ENCODE results near the gene PLA2G2C.
"Not testable (repeated sequence)": the region's sequence is repeated elsewhere in the genome, so short reads cannot be mapped to it uniquely, and the experiment has no call there.

The PLA2G2C gene

DNA sequence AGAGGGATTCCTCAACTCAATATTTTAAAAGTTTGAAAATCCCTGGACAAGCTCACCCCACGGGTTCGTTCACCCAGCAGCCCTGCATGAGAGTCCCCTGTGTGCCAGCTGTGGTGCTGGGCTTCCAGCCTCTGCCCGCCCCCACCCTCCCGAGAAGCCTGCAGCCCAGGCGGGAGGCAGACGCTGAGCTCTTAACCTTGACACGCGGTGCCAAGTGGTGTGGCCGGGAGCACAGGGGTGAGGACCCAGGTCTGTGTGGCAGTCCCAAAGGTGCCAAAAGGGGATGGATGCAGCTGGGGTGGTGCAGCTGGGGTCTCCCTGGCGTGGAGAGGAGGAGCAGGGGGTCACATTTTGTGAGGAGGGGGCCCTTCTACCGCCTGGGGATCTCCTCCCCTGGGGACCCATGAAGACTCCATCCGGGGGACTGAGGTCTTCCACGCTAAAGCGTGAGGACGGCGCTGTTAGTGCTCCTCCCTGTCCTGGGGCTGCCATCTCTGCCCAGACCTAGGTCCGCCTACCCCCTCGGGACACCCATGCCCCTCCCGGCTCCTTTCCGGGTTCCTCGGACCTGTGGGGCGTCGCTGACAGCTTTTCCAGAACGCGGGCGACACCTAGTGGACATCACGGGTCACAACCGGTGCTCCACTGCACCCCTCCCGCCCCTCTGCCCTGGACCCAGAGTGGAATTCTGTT, 34.3 kb downstream of the PLA2G2C start:
- peak; percentile 87 for DNase-seq (ENCODE audit: low spot score)

DNA sequence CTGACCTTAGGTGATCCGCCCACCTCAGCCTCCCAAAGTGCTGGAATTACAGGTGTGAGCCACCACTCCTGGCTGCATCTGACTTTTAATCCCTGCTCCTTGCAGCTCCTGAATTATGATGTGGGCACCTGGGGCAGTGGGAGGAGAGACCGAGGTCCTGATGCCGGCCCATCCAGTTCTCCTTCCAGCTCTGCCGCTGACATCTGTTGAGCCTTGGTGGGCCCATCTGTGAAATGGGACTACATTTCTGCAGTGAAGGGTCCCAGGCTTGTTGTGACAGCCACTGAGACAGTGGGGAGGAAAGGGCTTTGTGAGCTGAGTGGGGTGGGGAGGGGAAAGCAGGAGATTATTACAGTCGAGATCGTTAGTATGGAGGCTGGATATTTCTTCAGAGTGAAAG, 35.3 kb downstream of the PLA2G2C start:
- DNase-seq (ENCODE audit: low spot score), result no peak

DNA sequence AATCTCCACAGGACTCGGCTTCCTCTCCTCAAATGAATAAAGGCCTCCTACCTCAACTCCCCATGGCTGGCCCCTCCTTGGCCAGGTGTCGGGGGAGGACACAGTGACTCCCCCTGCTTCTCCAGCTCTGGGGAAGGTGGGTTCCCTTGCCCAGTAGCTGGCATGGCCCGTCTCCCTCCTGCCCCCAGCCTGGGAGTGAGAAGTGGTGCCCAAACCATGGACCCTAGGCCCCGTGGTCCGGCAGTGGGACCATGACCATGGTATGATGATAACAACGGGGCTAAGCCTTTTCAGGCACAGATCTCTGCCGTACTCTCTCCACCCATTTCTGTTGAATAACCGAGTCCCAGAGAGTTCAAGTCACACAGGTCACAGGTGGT, 36.0 kb downstream of the PLA2G2C start:
- DNase-seq (ENCODE audit: low spot score), result no peak

DNA sequence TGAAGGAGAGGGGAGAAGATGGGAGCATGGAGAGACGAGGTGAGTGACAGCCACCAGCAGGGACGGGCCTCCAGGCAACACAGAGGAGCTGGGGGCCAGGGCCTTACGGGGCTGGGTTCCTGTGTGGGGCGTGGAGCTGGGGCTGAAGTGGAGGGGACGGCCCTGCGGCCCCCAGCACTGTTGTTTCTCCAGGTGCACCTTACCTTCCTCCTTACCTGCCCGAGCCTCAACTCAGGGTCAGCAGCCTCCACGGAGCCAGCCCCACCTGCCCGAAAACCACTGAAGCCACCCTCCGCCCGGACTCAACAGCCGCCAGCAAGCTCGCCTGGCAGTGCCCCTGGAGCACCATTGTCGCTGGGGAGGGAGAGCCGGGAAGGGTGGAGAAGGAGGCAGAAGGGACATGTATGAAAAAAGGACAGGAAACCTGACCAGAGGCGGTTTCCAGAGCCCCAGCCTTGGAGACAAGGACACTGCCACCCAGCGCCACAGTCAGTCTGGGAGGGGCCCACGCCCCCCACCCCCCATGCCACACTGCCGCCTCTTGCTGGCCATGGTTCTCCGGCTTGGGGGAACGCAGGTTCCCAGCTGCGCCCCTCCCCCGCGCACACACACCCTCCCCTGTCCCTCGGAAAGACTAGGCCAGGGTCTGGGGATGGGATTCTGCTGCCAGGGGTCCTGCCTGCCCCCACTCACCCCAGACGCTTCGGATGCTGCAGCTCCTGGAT, 36.6 kb downstream of the PLA2G2C start:
- no peak for DNase-seq (ENCODE audit: low spot score)

DNA sequence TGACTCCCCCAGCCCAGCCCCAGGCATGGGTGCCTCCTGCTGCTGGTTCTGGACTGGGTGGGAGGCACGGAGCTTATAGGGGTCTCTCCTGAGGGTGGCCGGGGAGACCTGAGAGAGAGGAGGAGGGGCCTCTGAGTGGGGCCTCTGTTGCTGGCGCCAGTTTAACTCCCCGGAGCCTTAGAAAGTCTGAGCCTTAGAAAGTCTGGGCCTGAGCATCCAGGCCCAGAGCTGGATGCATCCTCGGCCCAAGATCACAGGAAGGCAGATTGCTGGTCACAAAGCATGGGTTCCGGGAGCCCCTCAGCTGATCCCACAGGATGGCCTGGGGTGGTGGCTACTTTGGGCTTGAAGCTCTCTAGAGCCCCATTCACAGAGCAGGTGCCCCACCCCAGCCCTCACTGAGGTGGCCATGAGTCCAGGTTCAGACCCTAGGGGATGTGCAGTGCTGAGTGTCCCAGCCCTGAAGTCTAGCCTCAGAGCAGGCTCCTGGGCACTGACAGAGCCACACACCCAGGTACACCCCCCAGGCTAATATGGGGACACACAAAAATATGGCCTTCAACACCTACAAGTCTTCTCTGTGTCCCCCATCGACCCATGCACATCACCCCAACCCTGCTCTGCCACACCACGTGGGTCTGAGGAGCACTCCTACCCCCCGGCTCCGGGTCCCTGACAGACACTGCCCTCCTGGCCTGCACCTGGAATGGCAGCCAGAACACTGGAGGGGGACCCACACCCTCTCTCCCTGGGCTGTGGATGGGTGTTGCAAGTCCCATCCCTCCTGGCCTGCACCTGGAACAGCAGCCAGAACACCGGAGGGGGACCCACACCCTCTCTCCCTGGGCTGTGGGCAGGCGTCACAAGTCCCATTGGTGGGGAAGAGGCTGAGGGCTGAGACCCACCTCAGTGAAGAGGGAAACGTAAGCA, 37.5 kb downstream of the PLA2G2C start:
- no peak for DNase-seq (ENCODE audit: low spot score)

DNA sequence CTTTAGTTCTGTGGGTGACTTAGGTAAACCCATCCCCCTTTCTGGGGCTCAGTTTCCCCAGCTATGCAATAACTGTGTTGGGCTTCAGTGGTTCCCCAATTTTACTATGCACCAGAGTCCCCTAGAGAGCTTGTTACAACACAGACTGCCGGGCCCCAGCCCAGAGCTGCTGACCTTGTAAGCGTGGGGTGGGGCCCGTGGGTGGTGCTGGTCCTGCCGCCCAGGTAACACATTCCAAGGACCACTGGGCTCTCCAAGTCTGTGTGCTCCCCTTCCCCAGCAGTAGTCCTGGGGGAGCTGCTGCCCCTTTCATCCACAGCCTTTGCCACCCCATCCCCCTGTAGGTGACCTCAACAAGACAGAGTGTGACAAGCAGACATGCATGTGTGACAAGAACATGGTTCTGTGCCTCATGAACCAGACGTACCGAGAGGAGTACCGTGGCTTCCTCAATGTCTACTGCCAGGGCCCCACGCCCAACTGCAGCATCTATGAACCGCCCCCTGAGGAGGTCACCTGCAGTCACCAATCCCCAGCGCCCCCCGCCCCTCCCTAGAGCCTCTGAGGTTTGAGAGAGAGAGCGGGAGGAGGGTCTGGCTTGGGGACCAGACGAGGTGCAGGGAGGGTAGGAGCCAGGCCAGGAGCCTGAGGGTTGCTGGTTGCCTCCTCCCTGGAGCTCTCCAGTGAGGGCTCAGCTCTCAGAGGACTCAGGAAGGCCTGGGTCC, 38.3 kb downstream of the PLA2G2C start:
- DNase-seq (ENCODE audit: low spot score), result no peak

DNA sequence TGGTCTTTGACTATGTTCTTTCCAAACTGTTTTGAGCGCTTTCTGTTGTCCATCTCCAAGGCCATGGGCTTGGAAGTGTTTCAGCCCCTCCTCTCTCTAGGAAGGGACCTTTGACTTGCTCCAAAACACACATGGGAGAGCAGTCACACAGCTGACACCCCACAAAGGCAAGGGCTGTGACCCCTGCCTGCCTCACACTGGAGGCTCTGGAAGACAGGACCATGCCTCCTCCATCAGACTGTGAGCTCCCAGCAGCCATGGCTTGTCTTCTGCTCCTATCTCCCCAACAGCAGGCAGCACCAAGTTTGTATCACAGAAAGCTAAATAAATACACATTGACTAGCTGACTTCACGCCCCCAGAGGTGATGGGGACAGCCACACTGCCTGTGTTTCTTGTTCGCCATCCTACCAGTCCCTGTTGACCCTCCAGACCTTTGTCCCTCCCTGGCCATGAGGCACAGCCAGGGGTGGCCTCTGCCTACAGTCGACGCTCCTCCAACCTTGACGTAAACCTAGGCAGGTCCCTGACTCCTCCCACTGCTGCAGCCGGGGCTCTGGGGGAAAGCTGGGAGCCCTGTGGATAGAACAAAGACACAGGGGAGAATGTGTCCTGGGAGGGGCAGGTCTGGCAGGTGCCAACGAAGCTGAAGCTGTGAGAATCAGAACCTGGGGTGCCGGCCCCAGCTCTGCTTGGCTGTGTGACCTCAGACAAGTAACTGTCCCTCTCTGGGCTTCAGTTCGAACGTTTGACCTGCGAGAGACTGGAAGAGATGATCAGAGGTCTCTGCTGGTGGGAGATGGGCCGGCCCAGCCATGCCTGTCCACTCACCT, 42.4 kb downstream of the PLA2G2C start:
- DNase-seq (ENCODE audit: low spot score), result no peak

DNA sequence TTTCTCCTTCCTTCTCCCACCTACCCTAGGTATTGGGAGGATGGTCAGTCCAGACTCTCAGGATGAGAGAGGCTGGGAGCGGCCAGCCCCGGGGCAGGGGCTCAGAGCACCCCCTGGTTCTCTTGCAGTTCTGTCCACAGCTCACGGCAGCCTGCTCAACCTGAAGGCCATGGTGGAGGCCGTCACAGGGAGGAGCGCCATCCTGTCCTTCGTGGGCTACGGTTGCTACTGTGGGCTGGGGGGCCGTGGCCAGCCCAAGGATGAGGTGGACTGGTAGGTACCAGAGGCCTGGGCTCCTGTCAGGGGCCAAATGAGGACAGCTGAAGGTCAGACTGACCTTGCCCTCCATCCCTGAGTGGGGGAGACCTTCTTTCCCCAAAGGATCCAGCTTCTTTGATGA, 43.0 kb downstream of the PLA2G2C start:
- no peak for DNase-seq (ENCODE audit: low spot score)

DNA sequence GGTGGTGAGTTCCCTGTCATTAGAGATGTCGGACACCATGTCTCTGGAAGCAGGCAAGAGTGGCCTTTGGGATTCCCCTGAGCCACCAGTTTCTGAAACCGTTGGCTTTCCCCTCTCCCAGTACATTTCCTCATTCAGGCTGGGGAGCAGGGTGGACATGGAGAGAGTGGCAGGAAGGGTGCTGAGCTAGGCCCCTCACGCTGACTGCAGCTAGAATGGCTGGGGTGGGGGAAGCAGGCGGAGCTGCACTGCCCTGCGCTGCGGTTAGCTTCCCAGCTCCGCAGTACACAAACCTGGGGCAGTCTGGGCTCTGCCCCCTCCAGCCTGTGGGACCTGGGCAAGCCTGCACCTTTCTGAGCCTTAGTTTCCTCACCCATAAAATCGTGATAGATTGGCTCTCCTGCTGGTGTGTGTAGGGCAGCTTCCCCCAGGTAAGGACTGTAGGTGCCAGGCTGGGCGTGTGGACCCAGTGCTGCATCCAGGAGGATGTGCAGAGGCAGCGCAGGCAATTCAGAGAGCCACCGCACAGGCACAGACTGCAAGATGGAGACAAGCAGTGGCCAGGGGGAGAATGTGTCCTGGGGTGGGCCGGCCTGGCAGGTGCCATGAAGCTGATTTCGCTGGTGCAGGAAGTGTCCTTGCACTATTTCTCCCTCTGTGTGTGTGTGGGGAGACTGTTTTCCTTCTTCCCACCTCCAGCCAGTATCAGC, 44.2 kb downstream of the PLA2G2C start:
- DNase-seq (ENCODE audit: low spot score), result no peak

DNA sequence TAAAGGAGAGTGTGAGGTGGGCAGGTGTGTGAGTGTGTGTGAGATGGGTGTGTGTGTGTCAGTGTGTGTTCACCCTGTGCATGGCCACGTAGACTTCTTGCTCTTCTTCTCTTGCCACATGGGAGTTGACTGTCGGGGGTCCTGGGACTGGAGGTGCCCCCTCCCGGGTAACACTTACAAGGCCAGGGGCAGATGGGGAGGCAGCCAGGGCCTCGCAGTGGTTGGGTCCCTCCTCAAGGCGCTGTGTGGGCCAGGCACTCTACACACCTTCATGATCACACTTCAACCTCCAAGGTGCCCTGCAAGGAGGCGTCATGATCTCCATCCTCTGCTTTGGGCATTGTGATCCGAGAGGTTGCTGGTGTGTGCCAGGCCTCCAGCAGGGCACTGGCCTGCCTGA, 44.9 kb downstream of the PLA2G2C start:
- DNase-seq (ENCODE audit: low spot score), result no peak

DNA sequence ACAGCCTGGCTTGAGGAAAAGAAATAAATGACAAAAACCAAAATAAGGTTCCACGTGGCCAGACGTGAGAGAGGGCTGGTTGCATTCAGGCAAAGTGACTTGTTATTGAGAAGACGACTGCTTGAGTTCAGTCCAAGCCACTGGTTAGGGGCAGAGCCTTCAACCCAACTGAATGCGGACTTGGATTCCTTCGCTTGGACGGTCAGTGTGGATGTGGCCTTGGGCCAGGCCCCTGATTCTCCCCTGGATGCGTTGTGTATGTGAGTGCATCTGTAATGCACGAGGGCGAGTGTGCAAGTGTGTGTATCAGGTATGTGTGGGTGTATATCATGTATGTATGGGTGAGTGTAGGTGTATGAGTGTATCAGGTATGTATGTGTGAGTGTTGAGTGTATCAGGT, 45.3 kb downstream of the PLA2G2C start:
- no peak for DNase-seq (ENCODE audit: low spot score)

DNA sequence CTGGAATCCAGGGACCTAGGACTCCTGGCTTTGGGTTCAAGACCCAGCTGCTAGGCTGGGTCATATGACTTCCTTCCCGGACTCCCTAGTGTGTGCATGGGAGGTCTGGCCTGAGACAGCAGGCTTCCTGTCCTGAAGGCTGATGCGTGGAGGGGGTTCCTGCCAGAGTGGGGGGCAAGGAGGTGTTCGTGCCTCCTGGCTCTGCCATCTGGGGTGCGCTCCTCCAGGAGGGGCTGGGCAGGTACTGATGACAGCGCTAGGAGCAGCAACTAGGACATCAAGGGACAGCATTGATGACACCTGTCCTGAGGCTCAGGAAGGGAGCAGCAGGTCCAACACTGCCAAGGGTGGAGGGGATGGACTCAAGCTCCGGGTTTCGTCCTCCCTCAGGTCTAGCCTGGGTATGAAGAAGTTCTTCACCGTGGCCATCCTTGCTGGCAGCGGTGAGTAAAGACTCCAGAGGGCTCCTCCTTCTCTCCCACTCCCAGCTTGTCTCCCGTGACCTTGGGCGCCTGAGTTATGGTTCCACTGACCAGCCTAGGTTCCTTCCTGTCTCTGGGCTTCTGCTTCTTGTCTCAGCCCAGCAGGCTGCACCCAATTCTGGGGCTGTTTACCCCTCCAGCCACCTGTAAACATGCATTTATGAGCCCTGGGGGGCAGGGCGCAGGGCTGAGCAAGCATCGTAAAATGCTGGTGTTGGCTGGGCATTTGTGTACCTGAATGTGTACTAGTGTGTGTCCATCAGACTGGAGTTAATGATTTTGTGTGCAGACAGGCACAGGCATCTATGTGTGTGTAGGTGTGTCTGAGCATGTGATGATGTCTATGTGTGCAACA, 46.3 kb downstream of the PLA2G2C start:
- no peak for DNase-seq (ENCODE audit: low spot score)

DNA sequence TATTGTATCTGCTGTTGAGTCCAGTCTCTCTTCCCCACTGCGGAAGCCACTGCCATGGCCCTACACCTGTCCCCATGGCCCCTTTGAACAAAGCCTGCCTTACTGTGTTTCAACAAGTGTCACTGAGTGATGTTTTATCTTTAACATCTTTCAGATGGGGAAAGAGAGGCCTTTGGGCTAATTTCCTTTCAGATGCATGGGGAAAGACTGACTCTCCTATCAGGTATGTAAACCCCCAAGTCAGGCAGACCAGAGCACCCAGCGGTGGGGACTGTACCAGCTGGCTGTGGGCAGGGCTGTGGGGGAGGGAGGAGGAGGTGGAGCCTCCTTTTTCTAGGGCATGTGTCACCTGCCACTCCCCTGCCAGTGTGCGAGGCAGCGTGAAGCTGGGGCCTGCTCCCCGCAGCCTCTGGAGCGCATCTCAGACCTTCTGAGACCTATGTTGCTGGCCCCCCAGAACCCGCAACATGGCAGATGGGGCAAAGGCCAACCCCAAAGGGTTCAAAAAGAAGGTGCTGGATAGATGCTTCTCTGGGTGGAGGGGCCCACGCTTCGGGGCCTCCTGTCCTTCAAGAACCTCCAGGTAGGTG, 47.3 kb downstream of the PLA2G2C start, which contains the start of gene PLA2G2F:
TSS of gene PLA2G2F (plus strand) at position 363 of the 590 bp plus-strand sequence. CDS start at position 468, 105 bp downstream.
- DNase-seq (ENCODE audit: low spot score), result no peak

DNA sequence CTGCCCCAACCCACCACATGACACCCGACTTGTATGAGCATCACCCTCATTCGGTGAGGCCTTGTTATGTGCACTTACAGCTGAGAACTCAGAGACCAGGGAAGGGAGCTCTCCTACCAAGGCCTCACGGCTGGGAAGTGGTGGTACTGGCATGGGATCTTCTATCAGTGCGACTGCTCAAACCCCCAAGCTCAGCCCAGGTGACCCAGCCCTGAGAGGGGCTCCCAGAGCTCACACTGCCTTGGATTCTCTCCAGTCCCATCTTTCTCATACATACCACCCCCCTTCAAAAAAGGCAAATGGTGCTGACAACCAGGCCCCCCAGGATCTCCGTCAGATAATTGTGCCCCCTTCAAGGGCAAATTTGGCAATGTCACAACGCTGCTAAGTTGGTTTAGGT, 48.0 kb downstream of the PLA2G2C start:
- DNase-seq (ENCODE audit: low spot score), result no peak

DNA sequence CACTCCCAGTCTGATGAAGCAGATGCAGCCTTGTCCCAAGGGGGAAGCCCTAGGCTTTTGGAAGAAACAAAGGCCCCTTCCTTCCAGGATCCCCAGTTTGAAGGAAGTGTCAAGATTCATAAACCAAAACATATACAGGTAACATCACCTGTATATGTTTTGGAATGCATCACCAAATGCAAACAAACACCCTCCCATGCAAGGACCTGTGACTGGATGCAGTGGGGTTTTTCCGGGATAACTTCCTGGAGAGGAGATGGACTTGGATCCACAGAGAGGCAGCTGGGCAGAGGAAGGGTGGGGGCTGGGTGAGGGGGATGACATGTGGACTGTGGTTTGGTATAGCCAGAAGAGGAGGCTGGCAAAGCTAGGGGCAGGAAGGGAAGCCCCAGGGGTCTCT, 48.7 kb downstream of the PLA2G2C start:
- DNase-seq (ENCODE audit: low spot score), result no peak

DNA sequence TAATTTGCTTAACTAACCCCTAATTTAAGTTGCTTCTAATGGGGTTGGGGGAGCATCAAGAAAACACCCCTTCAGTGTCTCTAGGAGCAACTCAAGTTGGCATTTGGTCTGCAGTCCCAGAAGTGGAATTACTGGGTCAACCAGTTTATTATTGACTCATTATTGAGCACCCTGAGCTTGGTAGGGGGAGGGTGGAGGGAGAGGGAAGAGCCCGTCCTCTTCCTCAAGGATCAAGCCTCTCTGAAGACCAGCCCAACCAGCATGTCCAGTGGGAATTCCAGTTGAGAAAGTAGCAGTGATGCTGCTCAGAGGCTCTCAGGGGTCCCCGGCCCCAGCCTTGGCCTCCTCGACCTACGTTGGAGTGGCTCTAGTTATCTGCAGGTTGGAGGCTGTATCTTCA, 49.3 kb downstream of the PLA2G2C start:
- DNase-seq (ENCODE audit: low spot score), result no peak

DNA sequence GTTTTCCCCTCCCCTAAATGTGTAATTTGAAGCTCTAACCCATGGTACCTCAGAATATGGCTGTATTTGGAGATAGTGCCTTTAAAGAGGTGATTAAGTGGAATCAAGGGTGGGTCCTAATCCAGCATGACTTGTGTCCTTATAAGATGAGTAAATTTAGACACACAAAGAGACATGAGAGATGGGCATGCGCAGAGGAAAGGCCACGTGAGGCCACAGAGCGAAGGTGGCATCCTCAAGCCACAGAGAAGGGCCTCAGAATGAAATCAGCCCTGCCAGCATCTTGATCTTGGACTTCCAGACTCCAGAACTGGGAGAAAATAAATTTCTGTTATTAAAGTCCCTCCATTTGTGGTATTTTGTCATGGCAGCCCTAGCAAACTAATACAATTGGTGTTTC, 50.1 kb downstream of the PLA2G2C start:
- no peak for DNase-seq (ENCODE audit: low spot score)

DNA sequence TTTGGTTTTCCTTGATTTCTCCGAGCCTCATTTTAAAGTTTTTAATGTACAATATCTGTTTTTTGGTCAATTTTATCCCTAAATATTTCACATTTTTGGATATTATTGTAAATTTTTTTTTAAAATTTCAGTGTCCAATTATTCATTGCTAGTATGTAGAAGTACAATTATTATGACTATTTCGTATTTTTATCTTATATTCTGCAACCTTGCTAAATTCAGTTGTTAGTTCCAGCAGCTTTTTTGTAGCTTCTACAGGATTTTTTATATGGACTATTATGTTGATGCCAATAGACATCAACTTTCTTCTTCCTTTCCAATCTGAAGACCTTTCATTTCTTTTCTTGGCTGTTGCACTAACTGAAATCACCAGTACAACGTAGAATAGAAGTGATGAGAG, 51.3 kb downstream of the PLA2G2C start:
- no peak for DNase-seq (ENCODE audit: low spot score)

DNA sequence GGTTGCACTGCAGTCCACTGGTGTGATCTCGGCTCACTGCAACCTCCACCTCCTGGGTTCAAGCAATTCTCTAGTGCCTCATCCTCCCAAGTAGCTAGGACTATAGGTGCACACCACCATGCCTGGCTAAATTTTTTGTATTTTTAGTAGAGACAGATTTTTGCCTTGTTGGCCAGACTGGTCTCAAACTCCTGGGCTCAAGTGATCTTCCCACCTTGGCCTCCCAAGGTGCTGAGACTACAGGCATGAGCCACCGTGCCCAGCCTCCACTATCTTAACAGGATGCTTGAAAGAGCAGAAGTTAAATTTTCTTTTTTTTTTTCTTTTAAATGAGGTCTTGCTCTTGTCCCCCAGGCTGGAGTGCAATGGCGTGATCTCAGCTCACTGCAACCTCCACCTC, 55.8 kb downstream of the PLA2G2C start:
- not testable (repeated sequence) for DNase-seq (ENCODE audit: low spot score)

All from HuH-7 (cell line).